B cell (primary cell): ENCODE measurements around the gene CAPS. TPM values are rescaled to one million over a fixed set of nuclear protein-coding genes. Genes with fewer than 3 reads are reported as not detected.

Source experiments
- ATAC-seq: fragments of 200-7000 bp; cut with Tn5 transposase; one replicate; pipeline ENCODE4 v1.10.0; 2021; ENCODE audit warnings: low read depth, mild to moderate bottlenecking, moderate number of reproducible peaks, moderate library complexity
- CTCF ChIA-PET: fragments of 350-600 bp; sonication (Branson Sonifier 250); formaldehyde crosslinking; loops from one replicate; lab custom pipeline; 2021; ENCODE audit warnings: antibody characterized with exemption, inconsistent platforms; lab: Charles Lee
- POLR2A ChIA-PET: fragments of 350-600 bp; sonication (Branson Sonifier 250); formaldehyde crosslinking; loops from one replicate; lab custom pipeline; 2021; ENCODE audit warnings: antibody characterized with exemption; lab: Charles Lee
- DNase-seq: peaks from one replicate; pipeline ENCODE4 v3.0.0; 2013
- H2AFZ ChIP-seq: 2 replicates; pipeline ENCODE4 v1.6.1; 2012; ENCODE audit warnings: mild to moderate bottlenecking, low read depth, low read length; ENCODE audit not compliant: insufficient read depth, poor library complexity, severe bottlenecking
- H3K27ac ChIP-seq, 2 donors: 1 replicate in 1 of 2; 2 replicates in 1 of 2; pipeline ENCODE4 v1.5.1; 2012 to 2013; ENCODE audit warnings: low read length in 2 of 2, mild to moderate bottlenecking in 2 of 2, moderate library complexity in 1 of 2
- H3K27me3 ChIP-seq, 4 experiments: fragments of 200-600 bp in 1 of 4; sonication (generic) in 1 of 4; replicated peaks in 1 of 4; 1 replicate in 2 of 4; 2 replicates in 2 of 4; pipeline versions ENCODE4 v1.6.1 to v1.7.0; 2013 to 2016; ENCODE audit warnings: low read length in 3 of 4, mild to moderate bottlenecking in 2 of 4, mixed read lengths in 1 of 4, moderate library complexity in 1 of 4; ENCODE audit not compliant: insufficient read depth in 4 of 4, control insufficient read depth in 3 of 4; ENCODE audit errors: control extremely low read depth in 1 of 4
- H3K36me3 ChIP-seq, 2 experiments: replicated peaks in 1 of 2; 1 replicate in 1 of 2; 2 replicates in 1 of 2; pipeline versions ENCODE4 v1.6.1 to v1.7.1; 2013; ENCODE audit warnings: low read length in 1 of 2; ENCODE audit not compliant: insufficient read depth in 2 of 2, control insufficient read depth in 1 of 2; ENCODE audit errors: control extremely low read depth in 1 of 2, extremely low read depth in 1 of 2
- H3K4me1 ChIP-seq, 2 donors: fragments of 200-600 bp in 1 of 2; sonication (generic) in 1 of 2; 1 replicate in 1 of 2; 2 replicates in 1 of 2; pipeline versions ENCODE4 v1.5.1 to v1.6.1; 2013 to 2017; ENCODE audit warnings: low read length in 2 of 2; ENCODE audit not compliant: control insufficient read depth in 2 of 2, insufficient read depth in 2 of 2
- H3K4me2 ChIP-seq: replicated peaks from 2 replicates; pipeline ENCODE3; 2012; ENCODE audit warnings: mild to moderate bottlenecking, low read depth, low read length; ENCODE audit not compliant: poor library complexity, severe bottlenecking
- H3K4me3 ChIP-seq, 5 experiments: fragments of 200-600 bp in 1 of 5; sonication (generic) in 1 of 5; 1 replicate in 3 of 5; 2 replicates in 2 of 5; pipeline versions ENCODE4 v1.5.1 to v1.7.0; 2011 to 2016; ENCODE audit warnings: low read length in 4 of 5, mild to moderate bottlenecking in 4 of 5, low read depth in 2 of 5, control low read depth in 1 of 5, moderate library complexity in 1 of 5; ENCODE audit not compliant: insufficient read depth in 1 of 5; ENCODE audit errors: control extremely low read depth in 1 of 5, extremely low read depth in 1 of 5
- H3K79me2 ChIP-seq: fragments of 200-600 bp; sonication (generic); one replicate; pipeline ENCODE4 v1.6.0; 2016; ENCODE audit warnings: low read length; ENCODE audit not compliant: control insufficient read depth, insufficient read depth
- H3K9ac ChIP-seq: fragments of 200-600 bp; sonication (generic); 2 replicates; pipeline ENCODE4 v1.6.1; 2017; ENCODE audit warnings: mild to moderate bottlenecking, low read length, moderate library complexity
- H3K9me3 ChIP-seq, 3 donors: one replicate each; pipeline versions ENCODE4 v1.6.1 to v1.7.1; 2013; ENCODE audit warnings: low read length in 2 of 3; ENCODE audit not compliant: control insufficient read depth in 2 of 3, insufficient read depth in 1 of 3; ENCODE audit errors: control extremely low read depth in 1 of 3
- H4K20me1 ChIP-seq: 2 replicates; pipeline ENCODE4 v1.6.0; 2012; ENCODE audit warnings: mild to moderate bottlenecking, low read length; ENCODE audit not compliant: insufficient read depth, control insufficient read depth, poor library complexity, severe bottlenecking
- H3K27ac Mint-ChIP-seq: one replicate; pipeline ENCODE4 v1.8.0; 2021; ENCODE audit warnings: mixed read lengths
- H3K27me3 Mint-ChIP-seq: one replicate; pipeline ENCODE4 v1.8.0; 2021; ENCODE audit warnings: mixed read lengths
- H3K4me1 Mint-ChIP-seq: one replicate; pipeline ENCODE4 v1.8.0; 2021; ENCODE audit warnings: mixed read lengths
- H3K4me3 Mint-ChIP-seq: one replicate; pipeline ENCODE4 v1.8.0; 2021; ENCODE audit warnings: mixed read lengths
- H3K9me3 Mint-ChIP-seq: one replicate; pipeline ENCODE4 v1.8.0; 2022; ENCODE audit warnings: mixed read lengths; ENCODE audit not compliant: insufficient read depth
- EZH2 ChIP-seq: IDR thresholded peaks from 2 replicates; pipeline ENCODE4 v1.6.1; 2012; ENCODE audit warnings: borderline replicate concordance, low read depth, mild to moderate bottlenecking, moderate library complexity, low read length; ENCODE audit not compliant: insufficient read depth, poor library complexity, severe bottlenecking
- WGBS: methylation state at CpG from one replicate; pipeline ENCODE4 v1.1.5; 2013; ENCODE audit warnings: missing lambda C conversion rate; ENCODE audit not compliant: insufficient coverage; 5-methylcytosine and 5-hydroxymethylcytosine counted together
- intact Hi-C: fragments of 100-400 bp; cut with micrococcal nuclease; formaldehyde crosslinking; loops from one replicate; pipeline ENCODE4 v1.10.0; 2022
- polyA plus RNA-seq: library from polyadenylated mRNA; depleted of rRNA; stranded (reverse); fragments of >200 nt; gene quantifications from 2 replicates; pipeline ENCODE4 v1.2.3, GENCODE V29; 2012
- total RNA-seq, 2 donors: library from RNA; stranded (reverse); fragments of 120-200 nt in 1 of 2; gene quantifications; 1 replicate in 1 of 2; 2 replicates in 1 of 2; pipeline versions ENCODE4 v1.2.3 to v1.2.4, GENCODE V29; 2013 to 2022
- TF ChIP-seq, protein P1 (sequence below): fragments of 200-600 bp; IDR thresholded peaks from one replicate; pipeline ENCODE4 v1.8.0; 2022; ENCODE audit warnings: antibody characterized with exemption, mild to moderate bottlenecking

CAPS gene
- total and polyA plus RNA-seq, 2 donors (not counting 1 experiment from before 2014, with no cell fraction given), result 40.0 to 65.7 TPM

DNA sequence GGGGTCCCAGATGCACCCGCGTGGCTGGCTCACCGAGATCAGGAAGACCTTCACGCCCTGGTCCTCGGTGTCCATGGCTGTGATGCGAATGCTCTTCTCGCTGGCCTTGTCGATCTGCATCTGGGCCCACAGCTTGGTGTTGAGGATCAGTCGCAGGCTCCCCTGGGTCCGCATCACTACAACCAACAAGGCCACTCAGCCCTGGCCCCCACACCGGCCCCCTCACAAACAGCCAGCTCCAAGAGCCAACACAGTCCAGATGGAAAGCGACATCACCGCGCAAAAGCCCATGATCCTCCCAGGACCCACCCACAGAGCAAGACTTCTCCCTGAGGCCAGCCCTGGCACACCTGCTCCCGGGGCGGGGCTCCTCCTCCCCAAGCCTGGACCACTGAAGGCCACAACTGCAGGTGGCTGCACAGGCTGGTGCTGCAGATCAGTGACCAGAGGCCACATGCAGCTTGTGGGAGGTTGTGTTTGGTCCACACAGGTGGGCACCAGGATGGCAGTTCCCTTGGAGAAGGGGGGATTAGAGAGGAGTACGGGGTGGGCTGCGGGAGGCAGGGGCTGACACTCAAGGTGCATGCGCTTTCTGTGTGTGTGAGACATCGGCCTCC is 4.5 kb downstream of the CAPS start:
- DNase-seq (no peak), ATAC-seq (no peak)
- Histone ChIP-seq H3K9me3 (peaks cover 0 to 3% (median 0%) of the 10 kb centered on the region in 3 donors), H3K79me2 (no peaks in the 10 kb centered on the region), H3K36me3 (peaks cover 0 to 70% of the 10 kb centered on the region in 2 experiments), H3K4me1 (no peaks in the 10 kb centered on the region), H3K9ac (no peak overlapping the region), H3K4me3 (no peak overlapping the region), H3K27me3 (no peaks in the 10 kb centered on the region), H2AFZ (no peak overlapping the region), H3K4me2 (no peak overlapping the region), H4K20me1 (peaks cover 6% of the 10 kb centered on the region), H3K27ac (no peak overlapping the region)
- Mint-ChIP-seq H3K4me3 (no peak overlapping the region), H3K4me1 (no peaks in the 10 kb centered on the region), H3K27ac (no peak overlapping the region), H3K27me3 (no peaks in the 10 kb centered on the region), H3K9me3 (no peaks in the 10 kb centered on the region)
- 97% methylated on average over 20 of the region's 20 CpGs for WGBS
- ChIA-PET CTCF (no interaction called here), POLR2A (interaction anchor here (0.6 kb wide), 1 partner anchor 138 kb away, joined by 3 read pairs; no protein-coding TSS in a partner anchor)
- intact Hi-C loops, result no loop called here
- TF ChIP-seq, protein P1, sequence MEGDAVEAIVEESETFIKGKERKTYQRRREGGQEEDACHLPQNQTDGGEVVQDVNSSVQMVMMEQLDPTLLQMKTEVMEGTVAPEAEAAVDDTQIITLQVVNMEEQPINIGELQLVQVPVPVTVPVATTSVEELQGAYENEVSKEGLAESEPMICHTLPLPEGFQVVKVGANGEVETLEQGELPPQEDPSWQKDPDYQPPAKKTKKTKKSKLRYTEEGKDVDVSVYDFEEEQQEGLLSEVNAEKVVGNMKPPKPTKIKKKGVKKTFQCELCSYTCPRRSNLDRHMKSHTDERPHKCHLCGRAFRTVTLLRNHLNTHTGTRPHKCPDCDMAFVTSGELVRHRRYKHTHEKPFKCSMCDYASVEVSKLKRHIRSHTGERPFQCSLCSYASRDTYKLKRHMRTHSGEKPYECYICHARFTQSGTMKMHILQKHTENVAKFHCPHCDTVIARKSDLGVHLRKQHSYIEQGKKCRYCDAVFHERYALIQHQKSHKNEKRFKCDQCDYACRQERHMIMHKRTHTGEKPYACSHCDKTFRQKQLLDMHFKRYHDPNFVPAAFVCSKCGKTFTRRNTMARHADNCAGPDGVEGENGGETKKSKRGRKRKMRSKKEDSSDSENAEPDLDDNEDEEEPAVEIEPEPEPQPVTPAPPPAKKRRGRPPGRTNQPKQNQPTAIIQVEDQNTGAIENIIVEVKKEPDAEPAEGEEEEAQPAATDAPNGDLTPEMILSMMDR, result no peak
- TF ChIP-seq EZH2, result no peak

DNA sequence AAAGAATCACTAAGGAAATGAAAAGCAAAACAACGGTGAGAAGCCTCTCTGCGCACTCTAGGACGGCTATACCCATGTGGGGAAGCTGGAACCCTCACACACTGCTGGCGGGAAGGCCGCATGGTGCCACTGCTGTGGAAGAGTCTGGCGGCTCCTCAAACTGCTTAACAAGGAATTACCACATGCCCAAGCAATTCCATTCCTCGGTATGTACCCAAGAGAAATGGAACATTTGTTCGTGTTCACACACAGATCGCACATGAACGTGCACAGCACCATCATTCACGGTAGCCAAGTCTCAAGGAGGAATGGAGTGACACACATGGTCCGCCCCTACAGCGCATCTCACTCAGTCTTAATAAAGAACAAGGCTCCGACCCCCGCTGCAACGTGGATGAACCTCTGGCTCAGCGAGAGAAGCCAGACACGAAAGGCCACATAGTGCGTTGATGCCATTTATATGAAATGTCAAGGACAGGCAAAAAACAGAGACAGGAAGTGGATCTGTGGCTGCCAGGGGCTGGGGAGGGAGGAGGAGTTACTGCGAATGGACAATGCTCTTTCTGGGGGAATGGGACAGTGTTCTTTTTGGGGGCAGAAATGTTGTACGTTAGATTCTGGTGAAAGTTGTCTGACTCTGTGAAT is 7.6 kb downstream of the CAPS start:
- ChIA-PET POLR2A (no interaction called here), CTCF (interaction anchor here (1.4 kb wide), 1 partner anchor 46 kb away, joined by 3 read pairs; no protein-coding TSS in a partner anchor)
- H3K27ac ChIP-seq, result no peak overlapping the region
- WGBS, result 96% methylated on average over 17 of the region's 21 CpGs
- ATAC-seq, result no peak
- no peaks in the 10 kb centered on the region for H3K4me1 ChIP-seq
- no peak overlapping the region for H3K4me3 ChIP-seq
- H2AFZ ChIP-seq, result no peak overlapping the region
- DNase-seq, result no peak
- H3K9me3 ChIP-seq, result no peaks in the 10 kb centered on the region
- H3K27ac Mint-ChIP-seq, result no peak overlapping the region
- no peaks in the 10 kb centered on the region for H3K4me1 Mint-ChIP-seq
- H3K4me2 ChIP-seq, result no peak overlapping the region
- H3K27me3 ChIP-seq, result no peaks in the 10 kb centered on the region
- peaks cover 5% of the 10 kb centered on the region for H4K20me1 ChIP-seq
- no peaks in the 10 kb centered on the region for H3K79me2 ChIP-seq
- TF ChIP-seq EZH2, result no peak
- TF ChIP-seq, protein P1, result no peak
- H3K36me3 ChIP-seq, result peaks cover 0 to 77% of the 10 kb centered on the region in 2 experiments
- H3K27me3 Mint-ChIP-seq, result no peaks in the 10 kb centered on the region
- intact Hi-C loops, result no loop called here
- no peak overlapping the region for H3K9ac ChIP-seq
- no peaks in the 10 kb centered on the region for H3K9me3 Mint-ChIP-seq
- no peak overlapping the region for H3K4me3 Mint-ChIP-seq
